Measurements from ENCODE around the gene EDN2. TPM values are rescaled to one million over a fixed set of nuclear protein-coding genes. Genes with fewer than 3 reads are reported as not detected.

EDN2 gene
- total and polyA plus RNA-seq, 8 donors = 1.5 to 71.8 (median 2.5) TPM; not detected in 3

GRCh38 chr1:41467673-41468072, 16.8 kb downstream of the EDN2 start:
- Histone ChIP-seq H3K4me3 (no peak overlapping the region), H3K4me1 (peaks cover 15 to 30% (median 19%) of the 10 kb centered on the region in 4 donors), H3K27me3 (no peaks in the 10 kb centered on the region), H3K36me3 (no peaks in the 10 kb centered on the region), H3K27ac (no peak overlapping the region), H3K9me3 (no peaks in the 10 kb centered on the region)
- 43 to 68% (median 46%) methylated on average over 4 of the region's 4 CpGs for WGBS, 5 donors
- no peak for DNase-seq
- intact Hi-C loops (cut with DNase I; ENCODE audit: low total_unique reads) = no loop called here
- TF ChIP-seq POLR2AphosphoS5 (IDR thresholded peaks at IDR 0.05) (no peak), POLR2A (IDR thresholded peaks at IDR 0.05) (no peak), EP300 (IDR thresholded peaks at IDR 0.05) (no peak), CTCF (IDR thresholded peaks at IDR 0.05) (no peak)

GRCh38 chr1:41466146-41466545, 18.3 kb downstream of the EDN2 start:
- DNase-seq = peak; percentile 41 to 86
- H3K36me3 ChIP-seq = no peaks in the 10 kb centered on the region
- H3K4me3 ChIP-seq = no peak overlapping the region
- H3K9me3 ChIP-seq = no peaks in the 10 kb centered on the region
- H3K27ac ChIP-seq = no peak overlapping the region
- 39 to 57% (median 43%) methylated on average over 5 of the region's 5 CpGs for WGBS, 5 donors
- no peaks in the 10 kb centered on the region for H3K27me3 ChIP-seq
- H3K4me1 ChIP-seq = peaks cover 20 to 42% (median 27%) of the 10 kb centered on the region in 4 donors
- TF ChIP-seq POLR2A (IDR thresholded peaks at IDR 0.05) (no peak), CTCF (IDR thresholded peaks at IDR 0.05) (no peak), POLR2AphosphoS5 (IDR thresholded peaks at IDR 0.05) (peak; percentile 24 to 72 (median 56)), EP300 (IDR thresholded peaks at IDR 0.05) (no peak)
- intact Hi-C loops (cut with DNase I; ENCODE audit: low total_unique reads) = no loop called here

GRCh38 chr1:41465741-41466140, 18.7 kb downstream of the EDN2 start:
- Histone ChIP-seq H3K4me3 (no peak overlapping the region), H3K27me3 (no peaks in the 10 kb centered on the region), H3K4me1 (peaks cover 20 to 42% (median 27%) of the 10 kb centered on the region in 4 donors), H3K27ac (no peak overlapping the region), H3K36me3 (no peaks in the 10 kb centered on the region), H3K9me3 (no peaks in the 10 kb centered on the region)
- TF ChIP-seq EP300 (IDR thresholded peaks at IDR 0.05) = no peak
- no peak for TF ChIP-seq CTCF (IDR thresholded peaks at IDR 0.05)
- TF ChIP-seq POLR2AphosphoS5 (IDR thresholded peaks at IDR 0.05) = no peak
- TF ChIP-seq POLR2A (IDR thresholded peaks at IDR 0.05) = no peak
- no peak for DNase-seq
- intact Hi-C loops (cut with DNase I; ENCODE audit: low total_unique reads) = no loop called here
- 73 to 100% (median 85%) methylated on average over 1 of the region's 1 CpG for WGBS, 5 donors

- Histone ChIP-seq H3K9me3 (no peaks in the 10 kb centered on the region), H3K4me3 (no peak overlapping the region), H3K27ac (no peak overlapping the region), H3K36me3 (no peaks in the 10 kb centered on the region), H3K27me3 (no peaks in the 10 kb centered on the region), H3K4me1 (peaks cover 20 to 42% (median 27%) of the 10 kb centered on the region in 4 donors)
- TF ChIP-seq POLR2A (IDR thresholded peaks at IDR 0.05) (no peak), POLR2AphosphoS5 (IDR thresholded peaks at IDR 0.05) (no peak), EP300 (IDR thresholded peaks at IDR 0.05) (no peak), CTCF (IDR thresholded peaks at IDR 0.05) (no peak)
- intact Hi-C loops (cut with DNase I; ENCODE audit: low total_unique reads) = no loop called here
- WGBS, 5 donors = 90 to 94% (median 93%) methylated on average over 7 of the region's 7 CpGs
- no peak for DNase-seq
These were observed 19.6 kb downstream of the EDN2 start for GRCh38 chr1:41464885-41465284.
